IMR-90 (cell line): Measurements from ENCODE around the gene SCN10A. TPM values are rescaled to one million over a fixed set of nuclear protein-coding genes. Genes with fewer than 3 reads are reported as not detected.

Experiments
- ATAC-seq: fragments of 200-7000 bp; cut with Tn5 transposase; 2 replicates; pipeline ENCODE4 v1.9.1; 2020; ENCODE audit warnings: low read depth, mild to moderate bottlenecking, moderate library complexity
- BruUV-seq: library from RNA; stranded (reverse); fragments of 400-500 nt; replicated peaks from 2 replicates; lab custom pipeline; 2021; lab: Mats Ljungman, UMichigan
- CTCF ChIA-PET: fragments of 300-600 bp; formaldehyde crosslinking; extraction: SDS; loops from one replicate; lab custom pipeline; 2021; ENCODE audit warnings: antibody characterized with exemption; lab: Yijun Ruan, JAX
- POLR2A ChIA-PET: fragments of 300-600 bp; sonication (Branson Sonifier 250); formaldehyde crosslinking; loops from one replicate; lab custom pipeline; 2022; ENCODE audit warnings: antibody characterized with exemption; ENCODE audit not compliant: unreplicated experiment; lab: Charles Lee
- DNase-seq: peaks from one replicate; pipeline ENCODE4 v3.0.0; 2013
- H2AFZ ChIP-seq: replicated peaks from 2 replicates; pipeline ENCODE3; 2013; ENCODE audit warnings: low read length, mild to moderate bottlenecking; ENCODE audit not compliant: poor library complexity
- H2AK5ac ChIP-seq: 2 replicates; pipeline ENCODE4 v1.6.1; 2013; ENCODE audit warnings: low read depth, low read length, inconsistent platforms
- H2AK9ac ChIP-seq: replicated peaks from 2 replicates; pipeline ENCODE3; 2013; ENCODE audit warnings: mild to moderate bottlenecking, low read depth, low read length, moderate library complexity; ENCODE audit not compliant: poor library complexity
- H2BK120ac ChIP-seq: 2 replicates; pipeline ENCODE4 v1.6.1; 2013; ENCODE audit warnings: low read depth, low read length, inconsistent platforms
- H2BK15ac ChIP-seq: 3 replicates; pipeline ENCODE4 v1.6.1; 2013; ENCODE audit warnings: low read depth, low read length, inconsistent platforms
- H2BK20ac ChIP-seq: 2 replicates; pipeline ENCODE4 v1.6.1; 2013; ENCODE audit warnings: low read depth, mild to moderate bottlenecking, inconsistent platforms, low read length, moderate library complexity
- H2BK5ac ChIP-seq: 2 replicates; pipeline ENCODE4 v1.6.1; 2013; ENCODE audit warnings: mild to moderate bottlenecking, low read depth, low read length, inconsistent platforms; ENCODE audit not compliant: poor library complexity, severe bottlenecking
- H3K14ac ChIP-seq: replicated peaks from 2 replicates; pipeline ENCODE4 v1.6.1; 2013; ENCODE audit warnings: low read depth, low read length, inconsistent platforms
- H3K18ac ChIP-seq: 2 replicates; pipeline ENCODE4 v1.6.1; 2013; ENCODE audit warnings: low read depth, low read length, control low read depth
- H3K23ac ChIP-seq: 2 replicates; pipeline ENCODE4 v1.6.1; 2013; ENCODE audit warnings: low read depth, low read length, inconsistent platforms
- H3K27ac ChIP-seq: 2 replicates; pipeline ENCODE4 v1.5.1; 2013; ENCODE audit warnings: mild to moderate bottlenecking, control low read depth, low read length; ENCODE audit not compliant: insufficient read depth
- H3K27me3 ChIP-seq: 2 replicates; pipeline ENCODE4 v1.6.1; 2013; ENCODE audit warnings: low read length; ENCODE audit not compliant: control insufficient read depth, insufficient read depth
- H3K36me3 ChIP-seq: 2 replicates; pipeline ENCODE4 v1.6.1; 2013; ENCODE audit warnings: low read length, mixed read lengths; ENCODE audit not compliant: control insufficient read depth, insufficient read depth
- H3K4ac ChIP-seq: 2 replicates; pipeline ENCODE4 v1.6.1; 2013; ENCODE audit warnings: low read depth, low read length, inconsistent platforms
- H3K4me1 ChIP-seq: 2 replicates; pipeline ENCODE4 v1.6.1; 2013; ENCODE audit warnings: low read length, mixed read lengths; ENCODE audit not compliant: control insufficient read depth, insufficient read depth
- H3K4me2 ChIP-seq: 2 replicates; pipeline ENCODE4 v1.6.1; 2013; ENCODE audit warnings: low read depth, mild to moderate bottlenecking, control low read depth, low read length, moderate library complexity
- H3K4me3 ChIP-seq: 2 replicates; pipeline ENCODE4 v1.5.1; 2013; ENCODE audit warnings: low read depth, mild to moderate bottlenecking, control low read depth, low read length, moderate library complexity; ENCODE audit not compliant: insufficient read depth
- H3K56ac ChIP-seq: 2 replicates; pipeline ENCODE4 v1.6.1; 2013; ENCODE audit warnings: low read length, inconsistent platforms; ENCODE audit not compliant: insufficient read depth; ENCODE audit errors: extremely low read depth
- H3K79me1 ChIP-seq, 2 experiments: 2 replicates each; pipeline ENCODE4 v1.6.1; 2013; ENCODE audit warnings: low read length in 2 of 2, inconsistent platforms in 1 of 2, low read depth in 1 of 2
- H3K9ac ChIP-seq: 2 replicates; pipeline ENCODE4 v1.6.1; 2013; ENCODE audit warnings: low read depth, low read length, control low read depth
- H3K9me1 ChIP-seq: 2 replicates; pipeline ENCODE4 v1.6.1; 2013; ENCODE audit warnings: low read length, inconsistent platforms; ENCODE audit not compliant: insufficient read depth
- H3K9me3 ChIP-seq: 2 replicates; pipeline ENCODE4 v1.6.1; 2013; ENCODE audit warnings: low read length; ENCODE audit not compliant: control insufficient read depth, insufficient read depth
- H4K20me1 ChIP-seq: 2 replicates; pipeline ENCODE4 v1.6.1; 2013; ENCODE audit warnings: low read length, inconsistent platforms; ENCODE audit not compliant: insufficient read depth
- H4K5ac ChIP-seq: 2 replicates; pipeline ENCODE4 v1.6.1; 2013; ENCODE audit warnings: mild to moderate bottlenecking, low read depth, low read length, control low read depth
- H4K8ac ChIP-seq, 2 experiments: 2 replicates each; pipeline ENCODE4 v1.6.1; 2013; ENCODE audit warnings: low read depth in 2 of 2, low read length in 2 of 2, control low read depth in 1 of 2, inconsistent platforms in 1 of 2
- H4K91ac ChIP-seq: 2 replicates; pipeline ENCODE4 v1.6.1; 2013; ENCODE audit warnings: low read depth, low read length, inconsistent platforms; ENCODE audit not compliant: insufficient read depth
- FOS ChIP-seq: fragments of 150-350 bp; IDR thresholded peaks from 2 replicates; pipeline ENCODE4 v1.6.1; 2016; ENCODE audit warnings: low read depth, low read length
- NFE2L2 ChIP-seq: fragments of 150-350 bp; IDR thresholded peaks from 2 replicates; pipeline ENCODE4 v1.6.1; 2016; ENCODE audit warnings: low read depth, mild to moderate bottlenecking, low read length
- POLR2A ChIP-seq: IDR thresholded peaks from 2 replicates; pipeline ENCODE4 v1.6.1; 2012; ENCODE audit warnings: mild to moderate bottlenecking, low read depth, low read length
- RFX5 ChIP-seq: IDR thresholded peaks from 2 replicates; pipeline ENCODE4 v1.8.0; 2012; ENCODE audit warnings: low read depth, mild to moderate bottlenecking, low read length, moderate library complexity
- USF2 ChIP-seq: fragments of 150-350 bp; IDR thresholded peaks from 2 replicates; pipeline ENCODE4 v1.6.1; 2017; ENCODE audit warnings: mild to moderate bottlenecking, antibody characterized with exemption, low read length, low read depth
- WGBS, 2 experiments: methylation state at CpG; one replicate each; pipeline versions ENCODE4 v1.1.5 to v1.1.7; 2013; ENCODE audit warnings: missing lambda C conversion rate in 2 of 2; ENCODE audit not compliant: insufficient read length in 1 of 2; ENCODE audit errors: extremely low coverage in 2 of 2; 5-methylcytosine and 5-hydroxymethylcytosine counted together
- dilution Hi-C: fragments of 300-500 bp; cut with HindIII; formaldehyde crosslinking; loops from one replicate; pipeline ENCODE4 v1.14.3; 2018; ENCODE audit warnings: low sequenced_read_pairs; ENCODE audit not compliant: unreplicated experiment
- in situ Hi-C: fragments of 300-500 bp; cut with MboI; formaldehyde crosslinking; loops from 3 replicates; pipeline ENCODE4 v1.14.3; 2019; ENCODE audit warnings: low sequenced_read_pairs, inconsistent platforms, mixed read lengths
- intact Hi-C: fragments of 100-400 bp; cut with micrococcal nuclease; formaldehyde crosslinking; loops from 2 replicates; pipeline ENCODE4 v1.10.0; 2022
- polyA plus RNA-seq, 3 experiments: library from polyadenylated mRNA; depleted of rRNA; stranded (reverse); fragments of >200 nt; gene quantifications; 2 replicates each; pipeline ENCODE4 v1.2.3, GENCODE V29; 2012; ENCODE audit warnings: low replicate concordance in 1 of 3
- total RNA-seq: library from RNA; depleted of rRNA; stranded (reverse); fragments of >200 nt; gene quantifications from 2 replicates; pipeline ENCODE4 v1.2.3, GENCODE V29; 2012

Gene SCN10A
- total and polyA plus RNA-seq, 2 of the 4 experiments (the other 2 are of a cell fraction): not detected

DNA sequence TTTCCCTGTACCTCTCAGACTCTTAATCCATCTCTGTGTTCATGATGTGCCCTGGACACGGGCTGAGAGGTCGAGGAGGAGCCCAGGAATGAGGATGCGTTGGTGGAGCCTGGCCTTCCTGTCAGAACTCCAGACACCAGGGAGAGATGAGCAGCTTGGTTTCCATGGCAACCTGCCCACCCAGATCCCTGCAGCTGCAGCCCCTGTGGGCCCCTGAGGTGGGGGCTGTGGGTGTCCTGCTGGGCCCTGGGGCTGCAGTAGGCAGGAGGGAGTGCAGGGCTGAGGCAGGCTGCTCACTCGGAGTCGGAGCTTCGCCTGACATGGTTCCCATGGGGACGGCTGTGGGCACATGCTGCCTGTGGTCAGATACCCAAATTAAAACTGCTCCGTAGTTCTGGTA lies 7.7 kb upstream of the SCN10A start:
- no peak for TF ChIP-seq FOS
- TF ChIP-seq USF2: no peak
- no peak for TF ChIP-seq RFX5
- TF ChIP-seq POLR2A: no peak
- TF ChIP-seq NFE2L2: no peak
- Histone ChIP-seq H3K9me1 (peaks cover 5% of the 10 kb centered on the region; the same call in 1 of the 2 replicates), H3K9ac (no peak overlapping the region), H2AFZ (peak overlapping the region; percentile 11), H3K27ac (no peak overlapping the region), H3K9me3 (no peaks in the 10 kb centered on the region), H3K79me1 (no peaks in the 10 kb centered on the region; a peak in 1 of 4 replicates), H3K4me1 (peaks cover 4% of the 10 kb centered on the region), H4K20me1 (no peaks in the 10 kb centered on the region), H2BK15ac (no peak overlapping the region), H4K91ac (no peak overlapping the region), H3K4me3 (no peak overlapping the region), H3K36me3 (no peaks in the 10 kb centered on the region), H3K4ac (no peak overlapping the region), H3K18ac (no peak overlapping the region), H2BK120ac (no peak overlapping the region), H4K5ac (no peak overlapping the region), H2AK9ac (no peak overlapping the region), H3K56ac (no peak overlapping the region), H3K23ac (no peak overlapping the region), H3K4me2 (no peak overlapping the region), H2AK5ac (no peak overlapping the region), H4K8ac (no peak overlapping the region), H2BK20ac (no peak overlapping the region), H2BK5ac (no peak overlapping the region), H3K27me3 (no peaks in the 10 kb centered on the region), H3K14ac (no peak overlapping the region)
- WGBS, 2 experiments: 63% methylated on average over 4 of the region's 8 CpGs; no CpG with 5 or more reads in 1 of the 2 experiments
- intact Hi-C loops: no loop called here
- in situ Hi-C loops: no loop called here
- CTCF ChIA-PET: interaction anchor here (0.9 kb wide), 1 partner anchor 176 kb away, joined by 4 read pairs; no protein-coding TSS in a partner anchor
- POLR2A ChIA-PET: interaction anchor here (0.6 kb wide), 1 partner anchor 170 kb away, joined by 3 read pairs; no protein-coding TSS in a partner anchor
- ATAC-seq (no peak), DNase-seq (peak; percentile 21)
- no TSS peak for BruUV-seq
- dilution Hi-C loops: no loop called here
